Thyroid gland (tissue), 4 donors: ENCODE measurements around the gene KTN1.

Experiments
- POLR2A ChIP-seq, 2 donors: fragments of 450-650 bp; IDR thresholded peaks; one replicate each; pipeline ENCODE4 v1.6.1; 2017; ENCODE audit warnings: antibody characterized with exemption in 2 of 2, mild to moderate bottlenecking in 2 of 2, moderate library complexity in 1 of 2
- TF ChIP-seq, protein P1 (sequence below), 6 experiments: fragments of 200-600 bp in 3 of 6; fragments of 450-650 bp in 3 of 6; sonication (generic) in 3 of 6; IDR thresholded peaks; one replicate each; pipeline ENCODE4 v1.5.1; 2016 to 2019; ENCODE audit warnings: antibody characterized with exemption in 6 of 6, mild to moderate bottlenecking in 2 of 6, inconsistent platforms in 1 of 6, moderate library complexity in 1 of 6

DNA sequence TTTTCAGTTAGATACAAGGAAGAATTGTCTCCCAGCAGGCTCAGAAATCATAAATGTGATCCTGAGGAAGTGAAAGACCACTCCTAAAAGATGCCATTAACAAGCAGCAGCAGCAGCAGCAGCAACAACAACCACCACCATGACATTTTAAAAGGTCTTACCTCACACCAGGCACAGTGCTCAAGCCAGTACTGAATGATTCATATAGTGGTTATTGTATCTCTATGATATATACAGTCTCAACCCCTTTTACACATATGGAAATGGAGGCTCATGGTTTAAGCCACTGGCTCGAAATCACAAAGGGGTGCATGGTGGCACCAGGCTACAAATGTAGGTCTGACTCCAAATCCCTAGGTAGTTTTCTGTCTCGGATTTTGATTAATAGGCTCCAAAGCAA, 126.9 kb downstream of the KTN1 start:
- TF ChIP-seq, protein P1, sequence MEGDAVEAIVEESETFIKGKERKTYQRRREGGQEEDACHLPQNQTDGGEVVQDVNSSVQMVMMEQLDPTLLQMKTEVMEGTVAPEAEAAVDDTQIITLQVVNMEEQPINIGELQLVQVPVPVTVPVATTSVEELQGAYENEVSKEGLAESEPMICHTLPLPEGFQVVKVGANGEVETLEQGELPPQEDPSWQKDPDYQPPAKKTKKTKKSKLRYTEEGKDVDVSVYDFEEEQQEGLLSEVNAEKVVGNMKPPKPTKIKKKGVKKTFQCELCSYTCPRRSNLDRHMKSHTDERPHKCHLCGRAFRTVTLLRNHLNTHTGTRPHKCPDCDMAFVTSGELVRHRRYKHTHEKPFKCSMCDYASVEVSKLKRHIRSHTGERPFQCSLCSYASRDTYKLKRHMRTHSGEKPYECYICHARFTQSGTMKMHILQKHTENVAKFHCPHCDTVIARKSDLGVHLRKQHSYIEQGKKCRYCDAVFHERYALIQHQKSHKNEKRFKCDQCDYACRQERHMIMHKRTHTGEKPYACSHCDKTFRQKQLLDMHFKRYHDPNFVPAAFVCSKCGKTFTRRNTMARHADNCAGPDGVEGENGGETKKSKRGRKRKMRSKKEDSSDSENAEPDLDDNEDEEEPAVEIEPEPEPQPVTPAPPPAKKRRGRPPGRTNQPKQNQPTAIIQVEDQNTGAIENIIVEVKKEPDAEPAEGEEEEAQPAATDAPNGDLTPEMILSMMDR (IDR thresholded peaks at IDR 0.05), result no peak
- TF ChIP-seq POLR2A (IDR thresholded peaks at IDR 0.05), result no peak
